ENCODE measurements around the gene ACVR1B. TPM values are rescaled to one million over a fixed set of nuclear protein-coding genes. Genes with fewer than 3 reads are reported as not detected.

ACVR1B gene
- total and polyA plus RNA-seq, 2 of the 8 experiments (the other 6 are each of a cell fraction or from before 2014, with no cell fraction given): 16.0 to 19.2 TPM

DNA sequence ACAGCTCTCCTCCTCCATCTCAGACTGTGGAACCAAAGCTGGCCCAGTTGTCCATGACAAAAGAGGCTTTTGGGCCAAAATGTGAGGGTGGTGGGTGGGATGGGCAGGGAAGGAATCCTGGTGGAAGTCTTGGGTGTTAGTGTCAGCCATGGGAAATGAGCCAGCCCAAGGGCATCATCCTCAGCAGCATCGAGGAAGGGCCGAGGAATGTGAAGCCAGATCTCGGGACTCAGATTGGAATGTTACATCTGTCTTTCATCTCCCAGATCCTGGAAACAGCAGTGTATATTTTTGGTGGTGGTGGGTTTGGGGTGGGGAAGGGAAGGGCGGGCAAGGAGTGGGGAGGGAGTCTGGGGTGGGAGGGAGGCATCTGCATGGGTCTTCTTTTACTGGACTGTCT, 43.5 kb downstream of the ACVR1B start (continued):
- TF ChIP-seq CTBP2 (IDR thresholded peaks at IDR 0.05; ENCODE audit: borderline replicate concordance, insufficient read depth, insufficient read length, low read length) (no peak), TBP (IDR thresholded peaks at IDR 0.05; ENCODE audit: low read depth, low read length) (no peak), HDAC6 (IDR thresholded peaks at IDR 0.05; ENCODE audit: low read depth, low read length) (no peak)
